HepG2 (cell line): Measurements from ENCODE around the gene C22orf15.
"Not testable (repeated sequence)": the region's sequence is repeated elsewhere in the genome, so short reads cannot be mapped to it uniquely, and the experiment has no call there.

ENCODE experiments used
- ASH2L ChIP-seq: fragments of 300-600, 200-600 bp; sonication (generic); IDR thresholded peaks from 2 replicates; pipeline ENCODE4 v1.7.0; 2017; ENCODE audit warnings: low read depth, mild to moderate bottlenecking, moderate library complexity, mixed read lengths, low read length; ENCODE audit not compliant: insufficient read length
- CHD2 ChIP-seq: IDR thresholded peaks from 2 replicates; pipeline ENCODE4 v1.6.1; 2011; ENCODE audit warnings: low read depth, low read length, improper control_type of control experiment
- JUND ChIP-seq: sonication (generic); formaldehyde crosslinking; IDR thresholded peaks from 2 replicates; pipeline ENCODE4 v1.8.0; 2022; ENCODE audit warnings: mild to moderate bottlenecking, missing genetic modification reagents
- KAT7 ChIP-seq: IDR thresholded peaks from 2 replicates; pipeline ENCODE4 v1.6.1; 2018; ENCODE audit warnings: borderline replicate concordance, missing compliant biosample characterization
- NAIF1 ChIP-seq: sonication (generic); formaldehyde crosslinking; IDR thresholded peaks from 2 replicates; pipeline ENCODE4 v1.5.0; 2020; ENCODE audit warnings: mild to moderate bottlenecking, missing genetic modification reagents, borderline replicate concordance
- NCOA5 ChIP-seq: sonication (generic); formaldehyde crosslinking; IDR thresholded peaks from 2 replicates; pipeline ENCODE4 v1.4.0; 2020; ENCODE audit warnings: missing genetic modification reagents
- NFATC3 ChIP-seq: sonication (generic); formaldehyde crosslinking; IDR thresholded peaks from 2 replicates; pipeline ENCODE4 v1.5.1; 2020; ENCODE audit warnings: mild to moderate bottlenecking, missing genetic modification reagents
- POLR2A ChIP-seq, 2 experiments: IDR thresholded peaks; 2 replicates each; pipeline ENCODE4 v1.6.1; 2011; ENCODE audit warnings: low read depth in 2 of 2, low read length in 2 of 2, mild to moderate bottlenecking in 1 of 2, moderate library complexity in 1 of 2; ENCODE audit not compliant: insufficient read depth in 1 of 2
- ZNF382 ChIP-seq: sonication (generic); formaldehyde crosslinking; IDR thresholded peaks from 2 replicates; pipeline ENCODE4 v1.5.0; 2020; ENCODE audit warnings: missing genetic modification reagents, mild to moderate bottlenecking, borderline replicate concordance
- ZNF737 ChIP-seq: sonication (generic); formaldehyde crosslinking; IDR thresholded peaks from 2 replicates; pipeline ENCODE4 v1.5.0; 2020; ENCODE audit warnings: missing genetic modification reagents, mild to moderate bottlenecking, borderline replicate concordance
- TF ChIP-seq, protein P1 (sequence below): sonication (generic); formaldehyde crosslinking; IDR thresholded peaks from 2 replicates; pipeline ENCODE4 v1.8.1; 2023; ENCODE audit warnings: missing genetic modification reagents, inconsistent platforms, borderline replicate concordance
- TF ChIP-seq, protein P2 (sequence below): sonication (generic); formaldehyde crosslinking; IDR thresholded peaks from 2 replicates; pipeline ENCODE4 v1.5.0; 2020; ENCODE audit warnings: missing genetic modification reagents
- TF ChIP-seq, protein P3 (sequence below): sonication (generic); formaldehyde crosslinking; conservative IDR thresholded peaks from 2 replicates; pipeline ENCODE4 v1.4.0; 2020; ENCODE audit warnings: missing genetic modification reagents
- TF ChIP-seq, protein P4 (sequence below): sonication (generic); formaldehyde crosslinking; IDR thresholded peaks from 2 replicates; pipeline ENCODE4 v1.4.0; 2020; ENCODE audit warnings: missing genetic modification reagents, borderline replicate concordance

DNA sequence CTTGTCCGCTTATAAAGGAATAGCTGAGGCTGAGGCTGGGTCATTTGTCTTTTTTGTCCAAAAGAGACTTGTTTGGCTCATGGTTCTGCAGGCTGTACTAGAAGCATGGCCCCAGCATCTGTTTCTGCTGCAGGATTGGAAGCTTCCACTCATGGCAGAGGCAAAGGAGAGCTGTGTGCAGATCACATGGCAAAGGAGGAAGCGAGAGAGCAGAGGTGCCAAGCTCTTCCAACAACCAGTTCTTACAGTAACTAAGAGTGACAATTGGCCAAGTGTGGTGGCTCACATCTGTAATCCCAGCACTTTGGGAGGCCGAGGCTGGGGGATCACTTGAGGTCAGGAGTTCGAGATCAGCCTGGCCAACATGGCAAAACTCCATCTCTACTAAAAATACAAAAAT is 34.7 kb upstream of the C22orf15 start:
- TF ChIP-seq, protein P1, sequence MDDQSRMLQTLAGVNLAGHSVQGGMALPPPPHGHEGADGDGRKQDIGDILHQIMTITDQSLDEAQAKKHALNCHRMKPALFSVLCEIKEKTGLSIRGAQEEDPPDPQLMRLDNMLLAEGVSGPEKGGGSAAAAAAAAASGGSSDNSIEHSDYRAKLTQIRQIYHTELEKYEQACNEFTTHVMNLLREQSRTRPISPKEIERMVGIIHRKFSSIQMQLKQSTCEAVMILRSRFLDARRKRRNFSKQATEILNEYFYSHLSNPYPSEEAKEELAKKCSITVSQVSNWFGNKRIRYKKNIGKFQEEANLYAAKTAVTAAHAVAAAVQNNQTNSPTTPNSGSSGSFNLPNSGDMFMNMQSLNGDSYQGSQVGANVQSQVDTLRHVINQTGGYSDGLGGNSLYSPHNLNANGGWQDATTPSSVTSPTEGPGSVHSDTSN: not testable (repeated sequence)
- not testable (repeated sequence) for TF ChIP-seq POLR2A (IDR thresholded peaks at IDR 0.05; ENCODE audit: insufficient read depth in 1 of 2, low read depth in 2 of 2, low read length in 2 of 2); ZNF382 (CRISPR knock-in tag); ZNF737 (CRISPR knock-in tag); NCOA5 (CRISPR knock-in tag); JUND (CRISPR knock-in tag); NFATC3; NAIF1 (CRISPR knock-in tag); KAT7 (CRISPR knock-in tag); ASH2L; CHD2
- TF ChIP-seq, protein P2, sequence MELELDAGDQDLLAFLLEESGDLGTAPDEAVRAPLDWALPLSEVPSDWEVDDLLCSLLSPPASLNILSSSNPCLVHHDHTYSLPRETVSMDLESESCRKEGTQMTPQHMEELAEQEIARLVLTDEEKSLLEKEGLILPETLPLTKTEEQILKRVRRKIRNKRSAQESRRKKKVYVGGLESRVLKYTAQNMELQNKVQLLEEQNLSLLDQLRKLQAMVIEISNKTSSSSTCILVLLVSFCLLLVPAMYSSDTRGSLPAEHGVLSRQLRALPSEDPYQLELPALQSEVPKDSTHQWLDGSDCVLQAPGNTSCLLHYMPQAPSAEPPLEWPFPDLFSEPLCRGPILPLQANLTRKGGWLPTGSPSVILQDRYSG (CRISPR knock-in tag): not testable (repeated sequence)
- TF ChIP-seq, protein P3, sequence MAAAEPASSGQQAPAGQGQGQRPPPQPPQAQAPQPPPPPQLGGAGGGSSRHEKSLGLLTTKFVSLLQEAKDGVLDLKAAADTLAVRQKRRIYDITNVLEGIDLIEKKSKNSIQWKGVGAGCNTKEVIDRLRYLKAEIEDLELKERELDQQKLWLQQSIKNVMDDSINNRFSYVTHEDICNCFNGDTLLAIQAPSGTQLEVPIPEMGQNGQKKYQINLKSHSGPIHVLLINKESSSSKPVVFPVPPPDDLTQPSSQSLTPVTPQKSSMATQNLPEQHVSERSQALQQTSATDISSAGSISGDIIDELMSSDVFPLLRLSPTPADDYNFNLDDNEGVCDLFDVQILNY: not testable (repeated sequence)
- TF ChIP-seq, protein P4, sequence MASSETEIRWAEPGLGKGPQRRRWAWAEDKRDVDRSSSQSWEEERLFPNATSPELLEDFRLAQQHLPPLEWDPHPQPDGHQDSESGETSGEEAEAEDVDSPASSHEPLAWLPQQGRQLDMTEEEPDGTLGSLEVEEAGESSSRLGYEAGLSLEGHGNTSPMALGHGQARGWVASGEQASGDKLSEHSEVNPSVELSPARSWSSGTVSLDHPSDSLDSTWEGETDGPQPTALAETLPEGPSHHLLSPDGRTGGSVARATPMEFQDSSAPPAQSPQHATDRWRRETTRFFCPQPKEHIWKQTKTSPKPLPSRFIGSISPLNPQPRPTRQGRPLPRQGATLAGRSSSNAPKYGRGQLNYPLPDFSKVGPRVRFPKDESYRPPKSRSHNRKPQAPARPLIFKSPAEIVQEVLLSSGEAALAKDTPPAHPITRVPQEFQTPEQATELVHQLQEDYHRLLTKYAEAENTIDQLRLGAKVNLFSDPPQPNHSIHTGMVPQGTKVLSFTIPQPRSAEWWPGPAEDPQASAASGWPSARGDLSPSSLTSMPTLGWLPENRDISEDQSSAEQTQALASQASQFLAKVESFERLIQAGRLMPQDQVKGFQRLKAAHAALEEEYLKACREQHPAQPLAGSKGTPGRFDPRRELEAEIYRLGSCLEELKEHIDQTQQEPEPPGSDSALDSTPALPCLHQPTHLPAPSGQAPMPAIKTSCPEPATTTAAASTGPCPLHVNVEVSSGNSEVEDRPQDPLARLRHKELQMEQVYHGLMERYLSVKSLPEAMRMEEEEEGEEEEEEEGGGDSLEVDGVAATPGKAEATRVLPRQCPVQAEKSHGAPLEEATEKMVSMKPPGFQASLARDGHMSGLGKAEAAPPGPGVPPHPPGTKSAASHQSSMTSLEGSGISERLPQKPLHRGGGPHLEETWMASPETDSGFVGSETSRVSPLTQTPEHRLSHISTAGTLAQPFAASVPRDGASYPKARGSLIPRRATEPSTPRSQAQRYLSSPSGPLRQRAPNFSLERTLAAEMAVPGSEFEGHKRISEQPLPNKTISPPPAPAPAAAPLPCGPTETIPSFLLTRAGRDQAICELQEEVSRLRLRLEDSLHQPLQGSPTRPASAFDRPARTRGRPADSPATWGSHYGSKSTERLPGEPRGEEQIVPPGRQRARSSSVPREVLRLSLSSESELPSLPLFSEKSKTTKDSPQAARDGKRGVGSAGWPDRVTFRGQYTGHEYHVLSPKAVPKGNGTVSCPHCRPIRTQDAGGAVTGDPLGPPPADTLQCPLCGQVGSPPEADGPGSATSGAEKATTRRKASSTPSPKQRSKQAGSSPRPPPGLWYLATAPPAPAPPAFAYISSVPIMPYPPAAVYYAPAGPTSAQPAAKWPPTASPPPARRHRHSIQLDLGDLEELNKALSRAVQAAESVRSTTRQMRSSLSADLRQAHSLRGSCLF (CRISPR knock-in tag): not testable (repeated sequence)
